Measurements from ENCODE around the gene VGLL4. TPM values are rescaled to one million over a fixed set of nuclear protein-coding genes. Genes with fewer than 3 reads are reported as not detected.

VGLL4 gene
- total RNA-seq, 1 experiment from 2014 or later: 52.2 TPM

- no peak for DNase-seq (ENCODE audit: extremely low read depth, low read depth)
These were observed 11.9 kb downstream of the VGLL4 start for GRCh38 chr3:11631820-11632219.

- no peak for DNase-seq (ENCODE audit: extremely low read depth, low read depth)
These were observed 14.0 kb downstream of the VGLL4 start for GRCh38 chr3:11629716-11630115.

- no peak for DNase-seq (ENCODE audit: extremely low read depth, low read depth)
These were observed 16.1 kb downstream of the VGLL4 start for GRCh38 chr3:11627612-11628011.

GRCh38 chr3:11626084-11626463 is 17.6 kb downstream of the VGLL4 start:
- no peak for DNase-seq (ENCODE audit: extremely low read depth, low read depth)

- DNase-seq (ENCODE audit: extremely low read depth, low read depth): no peak
These were observed 18.2 kb downstream of the VGLL4 start for GRCh38 chr3:11625376-11626083.

GRCh38 chr3:11624704-11625375 is 18.9 kb downstream of the VGLL4 start:
- DNase-seq (ENCODE audit: extremely low read depth, low read depth): no peak

GRCh38 chr3:11624161-11624560 is 19.6 kb downstream of the VGLL4 start:
- DNase-seq (ENCODE audit: extremely low read depth, low read depth): no peak

- no peak for DNase-seq (ENCODE audit: extremely low read depth, low read depth)
These were observed 20.8 kb downstream of the VGLL4 start for GRCh38 chr3:11622586-11623550.

- DNase-seq (ENCODE audit: extremely low read depth, low read depth): no peak
These were observed 22.6 kb downstream of the VGLL4 start for GRCh38 chr3:11621077-11621476.

- no peak for DNase-seq (ENCODE audit: extremely low read depth, low read depth)
These were observed 23.6 kb downstream of the VGLL4 start for GRCh38 chr3:11619946-11620652.

- no peak for DNase-seq (ENCODE audit: extremely low read depth, low read depth)
These were observed 24.3 kb downstream of the VGLL4 start for GRCh38 chr3:11619461-11619860.

GRCh38 chr3:11618904-11619303 is 24.8 kb downstream of the VGLL4 start:
- DNase-seq (ENCODE audit: extremely low read depth, low read depth): no peak

- no peak for DNase-seq (ENCODE audit: extremely low read depth, low read depth)
These were observed 27.2 kb downstream of the VGLL4 start for GRCh38 chr3:11616551-11616950.

GRCh38 chr3:11613851-11614487 is 29.7 kb downstream of the VGLL4 start:
- DNase-seq (ENCODE audit: extremely low read depth, low read depth): no peak

- DNase-seq (ENCODE audit: extremely low read depth, low read depth): no peak
These were observed 30.4 kb downstream of the VGLL4 start for GRCh38 chr3:11613319-11613718.

GRCh38 chr3:11612515-11613188 is 31.1 kb downstream of the VGLL4 start:
- no peak for DNase-seq (ENCODE audit: extremely low read depth, low read depth)

- no peak for DNase-seq (ENCODE audit: extremely low read depth, low read depth)
These were observed 32.3 kb downstream of the VGLL4 start for GRCh38 chr3:11611341-11611799.

- DNase-seq (ENCODE audit: extremely low read depth, low read depth): no peak
These were observed 32.9 kb downstream of the VGLL4 start for GRCh38 chr3:11610700-11611275.

- no peak for DNase-seq (ENCODE audit: extremely low read depth, low read depth)
These were observed 33.6 kb downstream of the VGLL4 start for GRCh38 chr3:11610044-11610671.

Data from NCI-H460 (cell line).